HG03457 (cell line): ENCODE results near the gene FGD1.

ENCODE experiments used
- ATAC-seq: cut with Tn5 transposase; IDR thresholded peaks from one replicate; pipeline ENCODE4 v1.9.1; 2021; ENCODE audit warnings: moderate number of reproducible peaks; ENCODE audit not compliant: unreplicated experiment

FGD1 gene

DNA sequence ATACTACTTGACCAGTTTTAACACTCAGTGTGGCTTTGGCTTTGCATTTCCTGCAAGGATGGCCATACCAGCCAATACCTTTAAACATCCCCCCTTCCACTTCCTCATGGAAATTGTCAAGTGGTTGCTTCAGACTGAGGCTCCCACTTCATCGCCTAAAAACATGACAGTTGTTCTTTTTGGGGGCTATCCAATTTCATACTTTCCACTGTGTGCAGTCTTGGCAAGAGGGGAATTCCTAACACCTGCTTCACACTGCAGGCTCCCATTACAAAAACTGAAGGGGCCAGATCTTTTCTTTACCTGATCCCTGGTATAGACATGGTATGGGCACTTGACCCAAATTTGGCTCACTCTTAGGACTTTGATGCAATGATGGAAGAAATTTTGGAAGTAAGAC lies 84.3 kb downstream of the FGD1 start:
- no peak for ATAC-seq

DNA sequence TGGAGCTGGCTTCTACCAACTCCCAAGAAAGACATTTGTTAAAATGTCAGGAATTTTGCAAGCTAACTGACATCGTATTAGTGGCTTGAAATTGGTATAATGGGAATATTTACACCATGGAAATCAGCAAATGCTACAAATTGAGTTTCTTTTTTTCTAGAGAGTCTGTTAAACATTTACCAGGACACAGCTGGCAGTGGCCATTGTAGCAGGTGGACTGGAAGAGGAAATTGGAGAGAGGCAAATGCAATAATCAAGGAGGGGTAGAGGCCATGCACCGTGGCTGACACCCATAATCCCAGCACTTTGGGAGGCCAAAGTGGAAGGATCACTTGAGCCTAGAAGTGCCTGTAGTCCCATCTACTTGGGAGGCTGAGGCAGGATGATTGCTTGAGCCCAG lies 88.8 kb downstream of the FGD1 start:
- ATAC-seq = no peak

DNA sequence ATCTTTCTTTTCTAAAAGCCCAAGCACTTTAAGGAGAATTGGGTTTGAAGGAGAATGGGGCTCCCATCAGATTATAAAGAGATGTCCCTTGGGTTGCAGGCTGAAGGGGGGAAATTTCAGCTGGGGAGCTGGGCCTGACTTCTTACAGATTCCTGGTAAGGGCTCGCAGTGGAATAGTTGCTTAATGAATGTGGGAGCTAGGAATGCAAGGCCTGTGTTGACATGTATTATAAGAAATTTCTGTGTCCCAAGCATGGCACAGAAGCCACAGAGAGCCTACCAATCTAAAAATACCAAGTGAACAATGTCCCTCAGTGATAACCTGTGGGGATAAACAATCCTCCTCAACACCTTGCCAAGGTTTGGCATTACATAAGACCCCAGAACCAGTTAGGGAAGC lies 98.9 kb downstream of the FGD1 start:
- ATAC-seq = no peak
